Mesendoderm (in vitro differentiated cells): ENCODE results near the gene DGKB.

Source experiments
- DNase-seq: peaks from one replicate; pipeline ENCODE4 v3.0.0; 2013
- H2AK5ac ChIP-seq: 2 replicates; pipeline ENCODE4 v1.6.1; 2013; ENCODE audit warnings: low read length, inconsistent platforms
- H2BK120ac ChIP-seq: 2 replicates; pipeline ENCODE4 v1.6.1; 2013; ENCODE audit warnings: low read depth, mild to moderate bottlenecking, low read length, moderate library complexity, mixed read lengths
- H2BK15ac ChIP-seq: replicated peaks from 2 replicates; pipeline ENCODE4 v1.6.1; 2013; ENCODE audit warnings: low read depth, mild to moderate bottlenecking, moderate library complexity
- H2BK5ac ChIP-seq: 2 replicates; pipeline ENCODE4 v1.6.1; 2013; ENCODE audit warnings: low read length, inconsistent platforms
- H3K18ac ChIP-seq: 2 replicates; pipeline ENCODE4 v1.6.1; 2013; ENCODE audit warnings: mild to moderate bottlenecking, low read length, mixed read lengths
- H3K23ac ChIP-seq: one replicate; pipeline ENCODE4 v1.6.1; 2013; ENCODE audit warnings: low read length
- H3K27ac ChIP-seq: 2 replicates; pipeline ENCODE4 v1.5.1; 2013; ENCODE audit warnings: low read depth, mild to moderate bottlenecking, inconsistent platforms, low read length, moderate library complexity
- H3K27me3 ChIP-seq: 2 replicates; pipeline ENCODE4 v1.6.1; 2013; ENCODE audit warnings: low read length, control low read depth, mild to moderate bottlenecking, inconsistent platforms; ENCODE audit not compliant: insufficient read depth, poor library complexity
- H3K36me3 ChIP-seq: 2 replicates; pipeline ENCODE4 v1.6.1; 2013; ENCODE audit warnings: low read length, inconsistent platforms; ENCODE audit not compliant: control insufficient read depth, insufficient read depth
- H3K4ac ChIP-seq: one replicate; pipeline ENCODE4 v1.6.1; 2013; ENCODE audit warnings: low read depth, mild to moderate bottlenecking, low read length, moderate library complexity
- H3K4me1 ChIP-seq: 2 replicates; pipeline ENCODE4 v1.6.1; 2013; ENCODE audit warnings: low read depth, low read length, inconsistent platforms; ENCODE audit not compliant: control insufficient read depth
- H3K4me2 ChIP-seq: 2 replicates; pipeline ENCODE4 v1.6.1; 2013; ENCODE audit warnings: low read length
- H3K4me3 ChIP-seq: 2 replicates; pipeline ENCODE4 v1.5.1; 2013; ENCODE audit warnings: mild to moderate bottlenecking, low read length
- H3K56ac ChIP-seq: one replicate; pipeline ENCODE4 v1.6.1; 2013; ENCODE audit warnings: low read length
- H3K79me1 ChIP-seq: 2 replicates; pipeline ENCODE4 v1.6.1; 2013; ENCODE audit warnings: low read length, inconsistent platforms
- H3K79me2 ChIP-seq: 2 replicates; pipeline ENCODE4 v1.6.1; 2013; ENCODE audit warnings: mild to moderate bottlenecking, low read length; ENCODE audit not compliant: control insufficient read depth, insufficient read depth
- H3K9ac ChIP-seq: 2 replicates; pipeline ENCODE4 v1.6.1; 2013; ENCODE audit warnings: low read length, inconsistent platforms
- H4K5ac ChIP-seq: one replicate; pipeline ENCODE4 v1.6.1; 2013; ENCODE audit warnings: low read length
- H4K8ac ChIP-seq: one replicate; pipeline ENCODE4 v1.6.1; 2013; ENCODE audit warnings: low read depth, mild to moderate bottlenecking, control low read depth, low read length, moderate library complexity
- WGBS: extraction: QIAGEN DNeasy Blood & Tissue Kit; methylation state at CpG from one replicate; pipeline ENCODE4 v1.1.7; 2013; ENCODE audit warnings: low lambda C conversion rate, missing lambda C conversion rate; ENCODE audit not compliant: insufficient coverage; ENCODE audit errors: extremely low coverage; 5-methylcytosine and 5-hydroxymethylcytosine counted together

DGKB gene

DNA sequence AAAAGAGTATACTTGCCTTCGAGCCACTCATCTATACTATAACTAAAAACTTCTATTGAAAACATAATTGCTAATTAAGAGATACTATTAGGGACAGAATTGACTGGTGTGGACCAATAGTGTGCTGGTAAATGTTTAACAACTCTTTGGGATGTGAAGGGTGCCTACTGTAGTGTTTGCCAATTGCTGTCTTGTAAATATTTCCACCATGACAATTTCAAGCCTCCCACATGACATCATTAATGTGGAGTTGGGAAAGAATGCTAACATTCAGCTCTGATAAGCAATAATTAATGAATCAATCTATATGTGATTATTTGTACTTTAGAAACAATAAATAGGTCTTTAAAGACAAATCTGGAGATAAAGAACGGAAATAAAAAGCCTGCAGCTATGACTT, 136.8 kb downstream of the DGKB start:
- Histone ChIP-seq H3K79me2 (no peaks in the 10 kb centered on the region), H3K9ac (no peak overlapping the region), H3K4me2 (no peak overlapping the region), H3K23ac (no peak overlapping the region), H4K5ac (no peak overlapping the region), H4K8ac (no peak overlapping the region), H3K56ac (no peak overlapping the region), H3K4me3 (no peak overlapping the region), H2BK5ac (no peak overlapping the region), H2AK5ac (no peak overlapping the region), H2BK120ac (no peak overlapping the region), H3K4ac (no peak overlapping the region), H2BK15ac (no peak overlapping the region), H3K18ac (no peak overlapping the region), H3K36me3 (no peaks in the 10 kb centered on the region), H3K79me1 (no peaks in the 10 kb centered on the region), H3K4me1 (no peaks in the 10 kb centered on the region), H3K27ac (no peak overlapping the region), H3K27me3 (no peaks in the 10 kb centered on the region)
- no peak for DNase-seq
- WGBS, result no CpG with 5 or more reads among the region's 2 CpGs

GRCh38 chr7:14762561-14762960, 140.0 kb downstream of the DGKB start:
- Histone ChIP-seq H3K18ac (no peak overlapping the region), H3K56ac (no peak overlapping the region), H2AK5ac (no peak overlapping the region), H3K4me3 (no peak overlapping the region), H3K4ac (no peak overlapping the region), H2BK5ac (no peak overlapping the region), H4K8ac (no peak overlapping the region), H3K79me1 (no peaks in the 10 kb centered on the region), H3K36me3 (no peaks in the 10 kb centered on the region), H3K23ac (no peak overlapping the region), H3K27me3 (no peaks in the 10 kb centered on the region), H3K9ac (no peak overlapping the region), H2BK15ac (no peak overlapping the region), H3K4me2 (no peak overlapping the region), H4K5ac (no peak overlapping the region), H3K79me2 (no peaks in the 10 kb centered on the region), H3K27ac (no peak overlapping the region), H2BK120ac (no peak overlapping the region), H3K4me1 (no peaks in the 10 kb centered on the region)
- no peak for DNase-seq
- WGBS, result no CpG with 5 or more reads among the region's 1 CpG

DNA sequence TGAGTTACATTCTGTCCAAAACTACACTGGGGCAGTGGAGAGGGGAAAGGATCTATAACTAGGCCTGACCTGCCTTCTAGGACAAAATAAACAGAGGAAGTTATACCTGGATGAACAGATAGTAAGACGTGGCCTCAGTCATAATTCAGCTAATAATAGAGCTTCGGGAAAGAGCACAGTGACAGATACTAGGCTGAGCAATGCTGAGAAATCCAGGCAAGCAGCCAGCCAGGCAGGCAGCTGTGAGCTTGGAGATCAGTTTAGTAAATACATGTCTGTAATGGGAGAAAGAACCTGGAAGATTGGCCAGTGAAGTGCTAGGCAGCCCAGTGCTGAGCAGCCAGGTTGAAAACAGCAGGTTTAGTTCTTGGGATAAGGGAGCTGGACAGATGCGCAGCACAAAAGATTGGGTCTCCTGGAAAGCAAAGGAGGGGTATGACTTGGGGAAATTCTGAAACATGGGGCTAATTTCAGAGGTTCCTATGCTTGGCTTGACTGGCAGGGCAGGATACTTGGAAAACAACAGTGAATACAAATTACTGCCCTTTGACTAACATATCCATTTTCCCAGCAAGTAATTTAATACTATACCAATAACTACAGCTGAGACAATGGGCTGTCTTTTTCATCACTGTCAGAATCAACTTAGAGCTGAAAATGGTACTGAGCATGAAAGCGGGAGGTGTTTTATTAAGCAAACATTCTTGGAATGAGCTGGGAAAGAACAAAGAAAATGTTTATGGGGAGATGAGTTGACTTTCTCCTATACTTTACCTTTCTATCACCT, 140.8 kb downstream of the DGKB start:
- H2BK120ac ChIP-seq, result no peak overlapping the region
- no peak overlapping the region for H2BK5ac ChIP-seq
- no peak overlapping the region for H3K4ac ChIP-seq
- H3K56ac ChIP-seq, result no peak overlapping the region
- no peak overlapping the region for H3K23ac ChIP-seq
- no peaks in the 10 kb centered on the region for H3K79me1 ChIP-seq
- H3K27ac ChIP-seq, result no peak overlapping the region
- no peak overlapping the region for H2AK5ac ChIP-seq
- no CpG with 5 or more reads among the region's 4 CpGs for WGBS
- no peak overlapping the region for H3K18ac ChIP-seq
- no peak overlapping the region for H3K4me2 ChIP-seq
- H3K27me3 ChIP-seq, result no peaks in the 10 kb centered on the region
- no peaks in the 10 kb centered on the region for H3K36me3 ChIP-seq
- no peak overlapping the region for H2BK15ac ChIP-seq
- H4K8ac ChIP-seq, result no peak overlapping the region
- H4K5ac ChIP-seq, result no peak overlapping the region
- no peak overlapping the region for H3K4me3 ChIP-seq
- DNase-seq, result no peak
- H3K79me2 ChIP-seq, result no peaks in the 10 kb centered on the region
- no peak overlapping the region for H3K9ac ChIP-seq
- H3K4me1 ChIP-seq, result no peaks in the 10 kb centered on the region

DNA sequence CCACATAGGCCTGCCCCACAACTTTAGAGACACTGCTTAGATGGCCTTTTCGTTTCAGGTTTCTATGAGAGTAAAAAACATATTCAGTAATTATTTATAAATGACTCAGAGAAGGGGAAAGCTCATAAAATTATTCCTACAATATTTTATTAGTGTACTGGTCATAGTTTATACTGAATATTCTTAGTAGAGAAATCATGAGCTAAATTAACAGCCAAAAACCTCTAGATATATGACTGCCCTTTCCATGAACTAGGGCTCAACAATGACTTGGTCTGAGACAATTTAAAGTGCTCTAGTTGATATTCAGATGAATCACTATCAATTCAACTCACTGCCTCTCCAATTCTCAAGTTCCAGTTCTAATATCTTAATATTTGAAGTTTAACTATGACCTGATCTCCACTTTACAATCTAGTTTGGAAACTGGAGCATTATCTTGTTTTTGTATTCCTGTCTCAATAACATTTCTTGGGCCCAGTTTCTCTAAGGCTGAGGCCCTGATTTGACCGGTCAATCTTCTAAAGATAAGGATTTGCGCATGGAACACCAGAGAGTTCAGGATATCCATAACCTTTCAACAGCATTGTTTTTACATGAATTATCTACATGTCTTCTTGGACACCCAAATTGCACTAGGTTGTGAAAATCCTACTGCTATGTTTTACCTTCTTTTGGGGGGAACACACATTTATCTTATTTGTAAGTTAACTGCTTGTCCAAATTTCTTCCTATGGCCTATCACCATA, 141.6 kb downstream of the DGKB start:
- no peaks in the 10 kb centered on the region for H3K36me3 ChIP-seq
- H2BK120ac ChIP-seq, result no peak overlapping the region
- H3K4me1 ChIP-seq, result no peaks in the 10 kb centered on the region
- H3K9ac ChIP-seq, result no peak overlapping the region
- no peak overlapping the region for H4K8ac ChIP-seq
- no peak overlapping the region for H3K56ac ChIP-seq
- H3K79me2 ChIP-seq, result no peaks in the 10 kb centered on the region
- no peak overlapping the region for H3K27ac ChIP-seq
- no peak overlapping the region for H2BK15ac ChIP-seq
- H3K79me1 ChIP-seq, result no peaks in the 10 kb centered on the region
- H2AK5ac ChIP-seq, result no peak overlapping the region
- H3K23ac ChIP-seq, result no peak overlapping the region
- no peak overlapping the region for H4K5ac ChIP-seq
- H3K4ac ChIP-seq, result no peak overlapping the region
- no peaks in the 10 kb centered on the region for H3K27me3 ChIP-seq
- H3K4me2 ChIP-seq, result no peak overlapping the region
- H3K18ac ChIP-seq, result no peak overlapping the region
- no peak for DNase-seq
- no peak overlapping the region for H2BK5ac ChIP-seq
- no CpG with 5 or more reads among the region's 3 CpGs for WGBS
- H3K4me3 ChIP-seq, result no peak overlapping the region

DNA sequence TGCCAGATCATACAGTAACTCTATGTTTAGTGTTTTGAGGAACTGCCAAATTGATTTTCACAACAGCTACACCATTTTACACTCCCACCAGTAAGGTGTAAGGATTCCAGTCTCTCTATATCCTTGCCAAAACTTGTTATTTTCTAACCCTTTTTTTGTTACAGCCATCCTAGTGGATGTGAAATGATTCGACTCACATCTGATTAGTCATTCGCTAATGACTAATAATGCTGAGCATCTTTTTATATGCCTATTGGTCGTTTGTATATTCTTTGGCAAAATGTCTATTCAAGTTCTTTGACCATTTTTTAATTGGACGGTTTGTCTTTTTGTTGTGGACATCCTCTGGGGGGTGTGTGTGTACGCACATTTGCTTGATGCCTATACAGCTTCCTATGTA, 142.8 kb downstream of the DGKB start:
- Histone ChIP-seq H2BK120ac (no peak overlapping the region), H3K79me1 (no peaks in the 10 kb centered on the region), H3K4ac (no peak overlapping the region), H3K18ac (no peak overlapping the region), H3K56ac (no peak overlapping the region), H3K27me3 (no peaks in the 10 kb centered on the region), H3K27ac (no peak overlapping the region), H3K23ac (no peak overlapping the region), H3K4me1 (no peaks in the 10 kb centered on the region), H2BK15ac (no peak overlapping the region), H4K8ac (no peak overlapping the region), H3K79me2 (no peaks in the 10 kb centered on the region), H3K4me2 (no peak overlapping the region), H3K4me3 (no peak overlapping the region), H2AK5ac (no peak overlapping the region), H3K36me3 (no peaks in the 10 kb centered on the region), H3K9ac (no peak overlapping the region), H2BK5ac (no peak overlapping the region), H4K5ac (no peak overlapping the region)
- no peak for DNase-seq
- WGBS, result no CpG with 5 or more reads among the region's 5 CpGs
